ENCODE measurements around the gene SLC16A8. TPM values are rescaled to one million over a fixed set of nuclear protein-coding genes. Genes with fewer than 3 reads are reported as not detected.

The SLC16A8 gene
- total and polyA plus RNA-seq, 2 of the 13 experiments (the other 11 are each of a cell fraction or from before 2014, with no cell fraction given), result not detected

GRCh38 chr22:38082986-38083710 lies 836 bp downstream of the SLC16A8 start:
- no TSS peak for BruUV-seq (replicated peaks)
- ChIA-PET CTCF (ENCODE audit: low intra/inter-chr PET ratio, low total read pairs) (no interaction called here), POLR2A (interaction anchor here (1.2 kb wide), 1 partner anchor 27 kb away, joined by 3 read pairs; the partner anchor contains the start of gene BAIAP2L2)
- no peak overlapping the region for H3K27ac ChIP-seq (ENCODE audit: extremely low read length, insufficient read depth, low read length)
- H3K9me3 ChIP-seq (ENCODE audit: low read length), result no peaks in the 10 kb centered on the region
- in situ Hi-C loops (cut with HindIII; ENCODE audit: extremely low pct_ligation_motif_present, low pct_unique_long_range_greater_than_20kb) (no loop called here), intact Hi-C loops (cut with micrococcal nuclease; ENCODE audit: unreplicated experiment) (no loop called here)
- ATAC-seq (no peak), DNase-seq (ENCODE audit: low spot score) (no peak), FAIRE-seq (no peak)
- H3K36me3 ChIP-seq (replicated peaks in 1 of 2; ENCODE audit: control insufficient read depth in 1 of 2, insufficient read depth in 2 of 2, low read length in 2 of 2), result peaks cover 7 to 16% of the 10 kb centered on the region in 2 experiments; a peak in 4 of 5 replicates
- TF ChIP-seq KLF15 (CRISPR knock-in tag; IDR thresholded peaks at IDR 0.05; ENCODE audit: borderline replicate concordance), result no peak
- TF ChIP-seq ZNF747 (CRISPR knock-in tag; IDR thresholded peaks at IDR 0.05; ENCODE audit: borderline replicate concordance), result no peak
- TF ChIP-seq E2F2 (CRISPR knock-in tag; IDR thresholded peaks at IDR 0.05; ENCODE audit: borderline replicate concordance), result no peak
- no peak for TF ChIP-seq MED8 (CRISPR knock-in tag; IDR thresholded peaks at IDR 0.05; ENCODE audit: insufficient replicate concordance)
- no peak for TF ChIP-seq CBFB (CRISPR knock-in tag; IDR thresholded peaks at IDR 0.05)
- TF ChIP-seq MAFG (CRISPR knock-in tag; IDR thresholded peaks at IDR 0.05), result no peak
- TF ChIP-seq CTCF (CRISPR knock-in tag; IDR thresholded peaks at IDR 0.05), result no peak
- no peak for TF ChIP-seq YEATS4 (CRISPR knock-in tag; IDR thresholded peaks at IDR 0.05; ENCODE audit: borderline replicate concordance)
- no peak for TF ChIP-seq ZNF343 (CRISPR knock-in tag; IDR thresholded peaks at IDR 0.05)
- H2AFZ ChIP-seq (ENCODE audit: low read length), result no peak overlapping the region
- WGBS (ENCODE audit: low lambda C conversion rate), result 90% methylated on average over 23 of the region's 24 CpGs
- H3K9ac ChIP-seq (ENCODE audit: insufficient read depth, low read depth, low read length), result no peak overlapping the region
- H4K20me1 ChIP-seq (ENCODE audit: insufficient read depth, low read length), result no peaks in the 10 kb centered on the region
- no peak overlapping the region for H3K4me2 ChIP-seq (ENCODE audit: low read depth, low read length)
- no peaks in the 10 kb centered on the region for H3K27me3 ChIP-seq (ENCODE audit: control insufficient read depth in 1 of 2, insufficient read depth in 2 of 2, low read length in 2 of 2)
- H3K79me2 ChIP-seq (ENCODE audit: insufficient read depth, low read length), result no peaks in the 10 kb centered on the region
- H3K4me1 ChIP-seq (ENCODE audit: insufficient read depth, low read length), result no peaks in the 10 kb centered on the region
- no peak overlapping the region for H3K4me3 ChIP-seq (replicated peaks in 1 of 3; ENCODE audit: insufficient read depth in 1 of 3, low read depth in 2 of 3, low read length in 3 of 3)
